ENCODE measurements around the gene ANKRD28. TPM values are rescaled to one million over a fixed set of nuclear protein-coding genes. Genes with fewer than 3 reads are reported as not detected.

Gene ANKRD28
- total and polyA plus RNA-seq, 2 of the 13 experiments (the other 11 are each of a cell fraction or from before 2014, with no cell fraction given), result 21.0 to 28.9 TPM

GRCh38 chr3:15756505-15756904 is 41.3 kb downstream of the ANKRD28 start:
- in situ Hi-C loops (cut with HindIII; ENCODE audit: extremely low pct_ligation_motif_present, low pct_unique_long_range_greater_than_20kb), result no loop called here
- H3K4me3 ChIP-seq (replicated peaks in 1 of 3; ENCODE audit: insufficient read depth in 1 of 3, low read depth in 2 of 3, low read length in 3 of 3), result no peak overlapping the region
- H3K9ac ChIP-seq (ENCODE audit: insufficient read depth, low read depth, low read length), result no peak overlapping the region
- FAIRE-seq (no peak), DNase-seq (ENCODE audit: low spot score) (no peak), ATAC-seq (no peak)
- BruUV-seq (replicated peaks), result no TSS peak
- intact Hi-C loops (cut with micrococcal nuclease; ENCODE audit: unreplicated experiment), result no loop called here
- ChIA-PET POLR2A (no interaction called here), CTCF (ENCODE audit: low intra/inter-chr PET ratio, low total read pairs) (no interaction called here)
- H3K36me3 ChIP-seq (replicated peaks in 1 of 2; ENCODE audit: control insufficient read depth in 1 of 2, insufficient read depth in 2 of 2, low read length in 2 of 2), result no peaks in the 10 kb centered on the region; a peak in 1 of 5 replicates
- H3K27me3 ChIP-seq (ENCODE audit: control insufficient read depth in 1 of 2, insufficient read depth in 2 of 2, low read length in 2 of 2), result no peaks in the 10 kb centered on the region
- no peak overlapping the region for H3K4me2 ChIP-seq (ENCODE audit: low read depth, low read length)
- WGBS (ENCODE audit: low lambda C conversion rate), result 100% methylated on average over 3 of the region's 3 CpGs
- no peaks in the 10 kb centered on the region for H3K9me3 ChIP-seq (ENCODE audit: low read length)
- H3K27ac ChIP-seq (ENCODE audit: extremely low read length, insufficient read depth, low read length), result no peak overlapping the region
- no peaks in the 10 kb centered on the region for H4K20me1 ChIP-seq (ENCODE audit: insufficient read depth, low read length)
- TF ChIP-seq AHR (CRISPR knock-in tag; IDR thresholded peaks at IDR 0.05) (no peak), ZSCAN12 (CRISPR knock-in tag; IDR thresholded peaks at IDR 0.05) (no peak), ZNF782 (CRISPR knock-in tag; IDR thresholded peaks at IDR 0.05; ENCODE audit: borderline replicate concordance) (no peak), MLXIP (CRISPR knock-in tag; IDR thresholded peaks at IDR 0.05; ENCODE audit: borderline replicate concordance) (no peak), NFAT5 (CRISPR knock-in tag; IDR thresholded peaks at IDR 0.05) (no peak), ZSCAN22 (CRISPR knock-in tag; IDR thresholded peaks at IDR 0.05) (no peak), ZBTB38 (CRISPR knock-in tag; IDR thresholded peaks at IDR 0.05) (no peak), ZNF235 (CRISPR knock-in tag; IDR thresholded peaks at IDR 0.05; ENCODE audit: borderline replicate concordance) (no peak), ZNF530 (CRISPR knock-in tag; IDR thresholded peaks at IDR 0.05; ENCODE audit: low read depth) (no peak), ZNF549 (CRISPR knock-in tag; IDR thresholded peaks at IDR 0.05) (no peak), ATF1 (CRISPR knock-in tag; IDR thresholded peaks at IDR 0.05) (no peak), ZSCAN9 (CRISPR knock-in tag; IDR thresholded peaks at IDR 0.05; ENCODE audit: borderline replicate concordance) (no peak), ZBTB43 (CRISPR knock-in tag; conservative IDR thresholded peaks at IDR 0.05) (no peak), KAT8 (CRISPR knock-in tag; IDR thresholded peaks at IDR 0.05) (no peak)
- no peak overlapping the region for H2AFZ ChIP-seq (ENCODE audit: low read length)
- H3K4me1 ChIP-seq (ENCODE audit: insufficient read depth, low read length), result peaks cover 11% of the 10 kb centered on the region
- H3K79me2 ChIP-seq (ENCODE audit: insufficient read depth, low read length), result no peaks in the 10 kb centered on the region

All from HepG2 (cell line).